ENCODE results near the gene ADGRL3.

ADGRL3 gene

GRCh38 chr4:61231421-61231820 lies 31.3 kb downstream of the ADGRL3 start:
- H2AFZ ChIP-seq (ENCODE audit: low read length) = no peak overlapping the region
- H3F3A ChIP-seq (ENCODE audit: insufficient read depth, low read length) = no peaks in the 10 kb centered on the region

GRCh38 chr4:61239250-61239649 lies 39.1 kb downstream of the ADGRL3 start:
- H3K36me3 ChIP-seq (ENCODE audit: insufficient read depth, low read length) = no peaks in the 10 kb centered on the region
- TF ChIP-seq CTCF (IDR thresholded peaks at IDR 0.05; ENCODE audit: low read length) = no peak
- no peak for TF ChIP-seq EZH2 (IDR thresholded peaks at IDR 0.05; ENCODE audit: borderline replicate concordance, low read length)
- no peaks in the 10 kb centered on the region for H3K9me2 ChIP-seq (ENCODE audit: low read depth, low read length)
- H3K4me3 ChIP-seq (ENCODE audit: low read depth, low read length, poor library complexity, severe bottlenecking) = no peak overlapping the region
- no peaks in the 10 kb centered on the region for H3K4me1 ChIP-seq (ENCODE audit: insufficient read depth, low read length, severe bottlenecking)
- H3K4me2 ChIP-seq (ENCODE audit: low read length) = no peak overlapping the region
- no peaks in the 10 kb centered on the region for H3K79me2 ChIP-seq (ENCODE audit: insufficient read depth, low read length)
- no peak overlapping the region for H2AFZ ChIP-seq (ENCODE audit: low read length)
- H4K20me1 ChIP-seq (ENCODE audit: insufficient read depth, low read length) = no peaks in the 10 kb centered on the region
- no peak overlapping the region for H3K27ac ChIP-seq (ENCODE audit: low read depth, low read length, poor library complexity, severe bottlenecking)
- no peaks in the 10 kb centered on the region for H3K9me3 ChIP-seq (ENCODE audit: low read length)
- H3F3A ChIP-seq (ENCODE audit: insufficient read depth, low read length) = no peaks in the 10 kb centered on the region
- H3K27me3 ChIP-seq (ENCODE audit: insufficient read depth, low read length) = no peaks in the 10 kb centered on the region
- no peak overlapping the region for H3K9ac ChIP-seq (ENCODE audit: low read length)

More at GRCh38 chr4:61231421-61231820, 31.3 kb downstream of the ADGRL3 start:
- Histone ChIP-seq H3K4me3 (ENCODE audit: low read depth, low read length, poor library complexity, severe bottlenecking) (no peak overlapping the region), H3K9ac (ENCODE audit: low read length) (no peak overlapping the region), H3K4me1 (ENCODE audit: insufficient read depth, low read length, severe bottlenecking) (no peaks in the 10 kb centered on the region), H3K9me2 (ENCODE audit: low read depth, low read length) (no peaks in the 10 kb centered on the region), H3K36me3 (ENCODE audit: insufficient read depth, low read length) (no peaks in the 10 kb centered on the region), H3K79me2 (ENCODE audit: insufficient read depth, low read length) (no peaks in the 10 kb centered on the region), H3K9me3 (ENCODE audit: low read length) (no peaks in the 10 kb centered on the region), H3K4me2 (ENCODE audit: low read length) (no peak overlapping the region), H3K27me3 (ENCODE audit: insufficient read depth, low read length) (no peaks in the 10 kb centered on the region), H4K20me1 (ENCODE audit: insufficient read depth, low read length) (no peaks in the 10 kb centered on the region), H3K27ac (ENCODE audit: low read depth, low read length, poor library complexity, severe bottlenecking) (no peak overlapping the region)
- TF ChIP-seq EZH2 (IDR thresholded peaks at IDR 0.05; ENCODE audit: borderline replicate concordance, low read length) (no peak), CTCF (IDR thresholded peaks at IDR 0.05; ENCODE audit: low read length) (no peak)

GRCh38 chr4:61243962-61244361 lies 43.8 kb downstream of the ADGRL3 start:
- Histone ChIP-seq H3K9me3 (ENCODE audit: low read length) (no peaks in the 10 kb centered on the region), H3K4me3 (ENCODE audit: low read depth, low read length, poor library complexity, severe bottlenecking) (no peak overlapping the region), H2AFZ (ENCODE audit: low read length) (no peak overlapping the region), H3K79me2 (ENCODE audit: insufficient read depth, low read length) (no peaks in the 10 kb centered on the region), H3K36me3 (ENCODE audit: insufficient read depth, low read length) (no peaks in the 10 kb centered on the region), H3K4me2 (ENCODE audit: low read length) (no peak overlapping the region), H3K9me2 (ENCODE audit: low read depth, low read length) (no peaks in the 10 kb centered on the region), H4K20me1 (ENCODE audit: insufficient read depth, low read length) (no peaks in the 10 kb centered on the region), H3K27ac (ENCODE audit: low read depth, low read length, poor library complexity, severe bottlenecking) (no peak overlapping the region), H3F3A (ENCODE audit: insufficient read depth, low read length) (no peaks in the 10 kb centered on the region), H3K27me3 (ENCODE audit: insufficient read depth, low read length) (no peaks in the 10 kb centered on the region), H3K9ac (ENCODE audit: low read length) (no peak overlapping the region), H3K4me1 (ENCODE audit: insufficient read depth, low read length, severe bottlenecking) (no peaks in the 10 kb centered on the region)
- TF ChIP-seq EZH2 (IDR thresholded peaks at IDR 0.05; ENCODE audit: borderline replicate concordance, low read length) (no peak), CTCF (IDR thresholded peaks at IDR 0.05; ENCODE audit: low read length) (no peak)

All from OCI-LY1 (cell line).